ENCODE results near the gene IQSEC1. TPM values are rescaled to one million over a fixed set of nuclear protein-coding genes. Genes with fewer than 3 reads are reported as not detected.

Gene IQSEC1
- total and polyA plus RNA-seq, 9 of the 15 experiments (the other 6 are each of a cell fraction or from before 2014, with no cell fraction given) = 0.56 to 39.0 (median 6.8) TPM

GRCh38 chr3:12999147-13000140, 73.8 kb downstream of the IQSEC1 start (continued):
- TF ChIP-seq FOXA3 (CRISPR knock-in tag; conservative IDR thresholded peaks at IDR 0.05 in 1 of 2, IDR thresholded peaks at IDR 0.05 in 1 of 2) (peak in 1 of 2 experiments; percentile 65; a peak in 2 of 4 replicates), TEAD2 (tag; IDR thresholded peaks at IDR 0.05) (peak; percentile 74; the same call in 1 of the 2 replicates), ZNF140 (CRISPR knock-in tag; IDR thresholded peaks at IDR 0.05) (no peak), NELFE (IDR thresholded peaks at IDR 0.05; ENCODE audit: insufficient read depth, insufficient read length) (no peak), PREB (CRISPR knock-in tag; IDR thresholded peaks at IDR 0.05) (no peak), KAT8 (IDR thresholded peaks at IDR 0.05; ENCODE audit: low read depth) (no peak), KDM1A (IDR thresholded peaks at IDR 0.05) (peak; percentile 76 to 89), TBL1XR1 (IDR thresholded peaks at IDR 0.05; ENCODE audit: low read length in 2 of 2) (peak; percentile 65 to 77; a peak in 2 of 4 replicates), CSDE1 (IDR thresholded peaks at IDR 0.05) (no peak), ATF7 (IDR thresholded peaks at IDR 0.05) (peak; percentile 100)
- TF ChIP-seq, protein P1, sequence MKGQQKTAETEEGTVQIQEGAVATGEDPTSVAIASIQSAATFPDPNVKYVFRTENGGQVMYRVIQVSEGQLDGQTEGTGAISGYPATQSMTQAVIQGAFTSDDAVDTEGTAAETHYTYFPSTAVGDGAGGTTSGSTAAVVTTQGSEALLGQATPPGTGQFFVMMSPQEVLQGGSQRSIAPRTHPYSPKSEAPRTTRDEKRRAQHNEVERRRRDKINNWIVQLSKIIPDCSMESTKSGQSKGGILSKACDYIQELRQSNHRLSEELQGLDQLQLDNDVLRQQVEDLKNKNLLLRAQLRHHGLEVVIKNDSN (CRISPR knock-in tag; IDR thresholded peaks at IDR 0.05) = peak; percentile 95
- TF ChIP-seq, protein P2, sequence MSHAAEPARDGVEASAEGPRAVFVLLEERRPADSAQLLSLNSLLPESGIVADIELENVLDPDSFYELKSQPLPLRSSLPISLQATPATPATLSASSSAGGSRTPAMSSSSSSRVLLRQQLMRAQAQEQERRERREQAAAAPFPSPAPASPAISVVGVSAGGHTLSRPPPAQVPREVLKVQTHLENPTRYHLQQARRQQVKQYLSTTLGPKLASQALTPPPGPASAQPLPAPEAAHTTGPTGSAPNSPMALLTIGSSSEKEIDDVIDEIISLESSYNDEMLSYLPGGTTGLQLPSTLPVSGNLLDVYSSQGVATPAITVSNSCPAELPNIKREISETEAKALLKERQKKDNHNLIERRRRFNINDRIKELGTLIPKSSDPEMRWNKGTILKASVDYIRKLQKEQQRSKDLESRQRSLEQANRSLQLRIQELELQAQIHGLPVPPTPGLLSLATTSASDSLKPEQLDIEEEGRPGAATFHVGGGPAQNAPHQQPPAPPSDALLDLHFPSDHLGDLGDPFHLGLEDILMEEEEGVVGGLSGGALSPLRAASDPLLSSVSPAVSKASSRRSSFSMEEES (CRISPR knock-in tag; IDR thresholded peaks at IDR 0.05) = no peak
- TF ChIP-seq, protein P3, sequence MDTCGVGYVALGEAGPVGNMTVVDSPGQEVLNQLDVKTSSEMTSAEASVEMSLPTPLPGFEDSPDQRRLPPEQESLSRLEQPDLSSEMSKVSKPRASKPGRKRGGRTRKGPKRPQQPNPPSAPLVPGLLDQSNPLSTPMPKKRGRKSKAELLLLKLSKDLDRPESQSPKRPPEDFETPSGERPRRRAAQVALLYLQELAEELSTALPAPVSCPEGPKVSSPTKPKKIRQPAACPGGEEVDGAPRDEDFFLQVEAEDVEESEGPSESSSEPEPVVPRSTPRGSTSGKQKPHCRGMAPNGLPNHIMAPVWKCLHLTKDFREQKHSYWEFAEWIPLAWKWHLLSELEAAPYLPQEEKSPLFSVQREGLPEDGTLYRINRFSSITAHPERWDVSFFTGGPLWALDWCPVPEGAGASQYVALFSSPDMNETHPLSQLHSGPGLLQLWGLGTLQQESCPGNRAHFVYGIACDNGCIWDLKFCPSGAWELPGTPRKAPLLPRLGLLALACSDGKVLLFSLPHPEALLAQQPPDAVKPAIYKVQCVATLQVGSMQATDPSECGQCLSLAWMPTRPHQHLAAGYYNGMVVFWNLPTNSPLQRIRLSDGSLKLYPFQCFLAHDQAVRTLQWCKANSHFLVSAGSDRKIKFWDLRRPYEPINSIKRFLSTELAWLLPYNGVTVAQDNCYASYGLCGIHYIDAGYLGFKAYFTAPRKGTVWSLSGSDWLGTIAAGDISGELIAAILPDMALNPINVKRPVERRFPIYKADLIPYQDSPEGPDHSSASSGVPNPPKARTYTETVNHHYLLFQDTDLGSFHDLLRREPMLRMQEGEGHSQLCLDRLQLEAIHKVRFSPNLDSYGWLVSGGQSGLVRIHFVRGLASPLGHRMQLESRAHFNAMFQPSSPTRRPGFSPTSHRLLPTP (IDR thresholded peaks at IDR 0.05; ENCODE audit: borderline replicate concordance, extremely low read depth, insufficient read length) = no peak
